ENCODE results near the gene PDCD7.

The PDCD7 gene

DNA sequence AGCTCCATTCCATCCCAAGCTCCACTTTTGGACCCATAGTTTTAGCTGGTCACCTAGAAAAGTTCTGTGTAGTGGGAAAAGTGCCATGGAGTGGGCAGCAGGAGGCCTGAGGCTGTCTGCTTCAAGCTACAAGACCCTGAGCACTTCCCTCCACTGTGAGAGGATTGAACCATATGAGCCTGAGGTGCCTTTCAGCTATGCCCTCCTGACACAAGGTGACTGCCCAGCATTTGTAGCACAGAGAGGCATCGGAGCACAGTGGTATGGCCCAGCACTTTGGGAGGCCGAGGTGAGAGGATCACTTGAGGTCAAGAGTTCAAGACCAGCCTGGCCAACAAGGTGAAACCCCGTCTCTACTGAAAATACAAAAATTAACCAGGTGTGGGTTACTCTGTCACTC lies 61.0 kb downstream of the PDCD7 start:
- no peaks in the 10 kb centered on the region; a peak in 1 of 22 replicates for H4K20me1 ChIP-seq
- H3K36me3 ChIP-seq: no peaks in the 10 kb centered on the region
- H3K4me1 ChIP-seq: peaks cover 30 to 73% (median 69%) of the 10 kb centered on the region in 10 experiments
- H3K4me3 ChIP-seq: no peak overlapping the region; a peak in 1 of 20 replicates
- H3K9me3 ChIP-seq (replicated peaks in 1 of 11): peaks cover 0 to 27% (median 8%) of the 10 kb centered on the region in 11 experiments; a peak in 10 of 22 replicates
- peak overlapping the region in 5 of 11 experiments; percentile 4 to 64 (median 26); a peak in 2 of 22 replicates for H3K27ac ChIP-seq
- peaks cover 5 to 15% (median 10%) of the 10 kb centered on the region in 11 experiments; a peak in 19 of 22 replicates for H3K27me3 ChIP-seq
- TF ChIP-seq Cebpa-rat (IDR thresholded peaks at IDR 0.05): no peak
- H3K4me2 ChIP-seq: peak overlapping the region; percentile 20 to 94 (median 81)
- no peak overlapping the region for H3K9ac ChIP-seq

DNA sequence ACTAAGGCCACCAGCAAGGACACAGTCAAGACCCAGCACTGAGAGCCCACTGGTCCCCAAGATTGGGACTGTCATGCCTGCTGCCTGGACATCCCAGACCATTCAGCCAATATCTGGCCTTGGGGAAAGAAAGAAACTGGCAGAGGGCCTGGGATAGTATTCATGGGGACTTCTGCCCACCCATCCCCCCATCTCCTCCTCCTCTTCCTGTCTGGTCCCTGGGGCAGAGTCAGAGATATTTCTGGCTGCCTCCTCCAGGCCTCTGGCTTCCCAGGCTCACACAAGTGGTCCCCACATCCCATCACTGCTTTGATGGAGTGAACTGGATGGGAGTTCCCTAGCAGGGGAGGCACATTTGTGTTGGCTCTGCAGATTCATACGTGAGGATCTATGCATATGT lies 61.6 kb downstream of the PDCD7 start:
- Histone ChIP-seq H3K36me3 (no peaks in the 10 kb centered on the region), H3K4me2 (peak overlapping the region; percentile 20 to 94 (median 81)), H3K4me3 (peak overlapping the region in 3 of 10 experiments; percentile 2 to 30 (median 11); a peak in 4 of 20 replicates), H3K4me1 (peaks cover 28 to 73% (median 69%) of the 10 kb centered on the region in 10 experiments), H4K20me1 (no peaks in the 10 kb centered on the region; a peak in 1 of 22 replicates), H3K9ac (peak overlapping the region in 7 of 11 experiments; percentile 7 to 49 (median 32); a peak in 8 of 22 replicates), H3K27ac (peak overlapping the region in 7 of 11 experiments; percentile 4 to 64 (median 26); a peak in 9 of 22 replicates), H3K27me3 (peaks cover 10 to 21% (median 15%) of the 10 kb centered on the region in 11 experiments; a peak in 19 of 22 replicates), H3K9me3 (replicated peaks in 1 of 11) (peaks cover 0 to 27% (median 8%) of the 10 kb centered on the region in 11 experiments; a peak in 10 of 22 replicates)
- TF ChIP-seq Cebpa-rat (IDR thresholded peaks at IDR 0.05): no peak

DNA sequence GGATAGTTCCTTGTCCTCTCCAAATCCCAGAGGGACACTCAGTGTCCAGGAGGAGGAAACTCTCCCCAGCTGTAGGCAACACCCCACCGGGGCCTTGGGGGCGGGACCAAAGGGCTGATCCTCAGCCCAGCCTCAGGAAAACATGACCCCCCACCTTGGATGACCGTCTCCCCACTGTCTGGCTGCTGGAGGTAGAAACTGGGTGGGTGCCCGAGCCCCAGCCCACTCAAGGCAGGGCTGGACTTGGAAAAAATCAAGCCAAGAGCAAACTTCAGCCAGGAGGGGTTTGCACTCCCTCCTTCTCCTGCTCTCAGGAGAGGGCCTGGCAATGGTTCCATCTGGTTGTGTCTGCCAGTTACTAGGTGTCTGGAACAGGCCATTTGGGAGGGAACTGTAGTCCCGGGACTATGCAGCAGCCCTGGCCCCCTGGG lies 62.2 kb downstream of the PDCD7 start:
- Histone ChIP-seq H3K9me3 (replicated peaks in 1 of 11) (peaks cover 0 to 27% (median 8%) of the 10 kb centered on the region in 11 experiments; a peak in 10 of 22 replicates), H3K4me2 (peak overlapping the region; percentile 20 to 94 (median 81); a peak in 21 of 22 replicates), H3K9ac (peak overlapping the region in 4 of 11 experiments; percentile 7 to 47 (median 26); a peak in 4 of 22 replicates), H3K4me1 (peaks cover 22 to 73% (median 69%) of the 10 kb centered on the region in 10 experiments), H3K27me3 (peaks cover 10 to 23% (median 16%) of the 10 kb centered on the region in 11 experiments; a peak in 19 of 22 replicates), H3K4me3 (peak overlapping the region in 2 of 10 experiments; percentile 2 to 30; a peak in 2 of 20 replicates), H3K36me3 (no peaks in the 10 kb centered on the region), H4K20me1 (no peaks in the 10 kb centered on the region; a peak in 1 of 22 replicates), H3K27ac (peak overlapping the region in 7 of 11 experiments; percentile 4 to 64 (median 26); a peak in 10 of 22 replicates)
- TF ChIP-seq Cebpa-rat (IDR thresholded peaks at IDR 0.05): no peak

DNA sequence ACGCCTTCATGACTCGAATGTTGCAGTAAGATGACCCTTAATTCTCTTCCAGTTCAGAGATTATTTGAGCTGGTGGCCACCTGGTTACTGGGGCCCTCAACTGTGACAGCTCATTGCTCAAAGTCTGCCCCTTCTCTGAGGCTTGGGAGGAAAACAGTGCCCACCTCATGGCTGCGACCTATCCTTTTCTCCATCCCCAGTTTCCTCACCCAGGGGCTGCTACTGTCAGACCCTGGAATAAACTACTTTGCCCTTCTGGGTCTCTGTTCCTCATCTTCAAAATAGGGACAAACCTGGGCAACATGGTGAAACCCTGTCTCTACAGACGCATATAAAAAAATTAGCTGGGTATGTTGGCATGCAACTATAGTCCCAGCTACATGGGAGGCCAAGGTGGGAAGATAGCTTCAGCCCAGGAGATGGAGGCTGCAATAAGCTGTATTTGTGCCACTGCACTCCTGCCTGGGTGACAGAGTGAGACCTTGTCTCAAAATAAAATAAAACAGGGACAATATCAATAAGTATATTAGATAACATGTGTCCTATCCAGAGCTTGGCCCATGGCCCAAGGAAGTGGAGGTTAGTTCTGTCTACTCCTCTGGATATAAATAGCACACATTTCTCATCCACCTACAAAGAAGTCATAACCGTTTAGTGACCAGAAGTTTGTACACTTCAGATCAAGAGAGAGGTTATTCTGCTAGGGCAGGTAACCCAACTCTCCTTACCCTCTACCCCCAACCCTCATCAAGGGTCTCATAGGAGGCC lies 63.6 kb downstream of the PDCD7 start:
- Histone ChIP-seq H3K36me3 (no peaks in the 10 kb centered on the region), H4K20me1 (no peaks in the 10 kb centered on the region; a peak in 1 of 22 replicates), H3K4me3 (no peak overlapping the region), H3K27me3 (peaks cover 10 to 27% (median 16%) of the 10 kb centered on the region in 11 experiments; a peak in 19 of 22 replicates), H3K27ac (no peak overlapping the region), H3K9me3 (replicated peaks in 1 of 11) (peaks cover 0 to 24% (median 8%) of the 10 kb centered on the region in 11 experiments; a peak in 10 of 22 replicates), H3K4me2 (peak overlapping the region in 8 of 11 experiments; percentile 2 to 94 (median 88); a peak in 16 of 22 replicates), H3K9ac (no peak overlapping the region), H3K4me1 (peaks cover 16 to 81% (median 74%) of the 10 kb centered on the region in 10 experiments)
- no peak for TF ChIP-seq Cebpa-rat (IDR thresholded peaks at IDR 0.05)

DNA sequence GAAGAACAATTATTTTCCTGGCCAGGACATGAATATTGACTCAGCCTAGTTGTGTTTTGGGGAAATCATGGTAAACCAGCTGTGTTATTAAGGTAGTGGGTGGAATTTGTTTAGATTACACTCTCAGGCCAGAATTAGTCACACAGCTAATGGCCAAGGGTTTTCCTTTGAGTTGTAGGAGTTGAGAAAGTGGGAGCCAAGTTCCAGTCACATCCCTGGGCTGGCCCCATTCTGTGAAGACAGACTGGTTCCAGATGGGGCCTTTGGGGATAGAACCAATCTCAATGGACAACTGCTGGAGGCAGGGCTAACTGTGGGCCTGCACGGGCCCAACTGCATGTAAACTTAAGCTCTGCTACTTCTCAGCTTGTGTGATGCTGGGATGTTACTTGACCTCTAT lies 64.4 kb downstream of the PDCD7 start:
- Histone ChIP-seq H4K20me1 (no peaks in the 10 kb centered on the region; a peak in 1 of 22 replicates), H3K4me3 (no peak overlapping the region), H3K27ac (no peak overlapping the region), H3K36me3 (no peaks in the 10 kb centered on the region), H3K9ac (no peak overlapping the region), H3K4me1 (peaks cover 16 to 85% (median 75%) of the 10 kb centered on the region in 10 experiments), H3K4me2 (peak overlapping the region in 8 of 11 experiments; percentile 2 to 94 (median 88); a peak in 10 of 22 replicates), H3K9me3 (replicated peaks in 1 of 11) (peaks cover 0 to 17% (median 7%) of the 10 kb centered on the region in 11 experiments; a peak in 9 of 22 replicates), H3K27me3 (peaks cover 10 to 27% (median 16%) of the 10 kb centered on the region in 11 experiments; a peak in 19 of 22 replicates)
- TF ChIP-seq Cebpa-rat (IDR thresholded peaks at IDR 0.05): no peak

DNA sequence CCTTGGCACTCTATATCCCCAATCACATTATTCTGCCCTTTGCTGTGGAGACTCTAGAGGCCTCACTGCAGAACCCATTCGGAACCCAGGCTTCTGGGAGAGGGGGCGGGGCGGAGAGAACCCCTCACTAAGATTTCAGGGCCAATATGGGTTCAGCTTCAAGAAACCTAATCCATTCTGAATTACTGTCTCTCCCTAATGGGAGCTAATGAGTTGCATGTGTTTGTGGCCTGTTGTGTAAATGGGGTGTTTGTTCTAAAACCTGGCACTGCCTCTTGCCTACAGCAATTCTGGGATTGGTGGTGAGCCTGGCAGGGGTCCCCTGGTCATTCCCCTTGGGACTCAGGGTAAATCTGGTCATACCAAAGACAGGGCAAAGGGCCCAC lies 65.2 kb downstream of the PDCD7 start:
- H3K9me3 ChIP-seq (replicated peaks in 1 of 11): peaks cover 0 to 10% (median 6%) of the 10 kb centered on the region in 11 experiments; a peak in 9 of 22 replicates
- no peak for TF ChIP-seq Cebpa-rat (IDR thresholded peaks at IDR 0.05)
- H3K4me3 ChIP-seq: no peak overlapping the region
- no peak overlapping the region for H3K9ac ChIP-seq
- H3K4me1 ChIP-seq: peaks cover 16 to 85% (median 75%) of the 10 kb centered on the region in 10 experiments
- H3K4me2 ChIP-seq: peak overlapping the region in 9 of 11 experiments; percentile 68 to 94 (median 82); a peak in 15 of 22 replicates
- no peaks in the 10 kb centered on the region; a peak in 1 of 22 replicates for H4K20me1 ChIP-seq
- peaks cover 10 to 27% (median 16%) of the 10 kb centered on the region in 11 experiments; a peak in 19 of 22 replicates for H3K27me3 ChIP-seq
- H3K36me3 ChIP-seq: no peaks in the 10 kb centered on the region
- no peak overlapping the region for H3K27ac ChIP-seq

DNA sequence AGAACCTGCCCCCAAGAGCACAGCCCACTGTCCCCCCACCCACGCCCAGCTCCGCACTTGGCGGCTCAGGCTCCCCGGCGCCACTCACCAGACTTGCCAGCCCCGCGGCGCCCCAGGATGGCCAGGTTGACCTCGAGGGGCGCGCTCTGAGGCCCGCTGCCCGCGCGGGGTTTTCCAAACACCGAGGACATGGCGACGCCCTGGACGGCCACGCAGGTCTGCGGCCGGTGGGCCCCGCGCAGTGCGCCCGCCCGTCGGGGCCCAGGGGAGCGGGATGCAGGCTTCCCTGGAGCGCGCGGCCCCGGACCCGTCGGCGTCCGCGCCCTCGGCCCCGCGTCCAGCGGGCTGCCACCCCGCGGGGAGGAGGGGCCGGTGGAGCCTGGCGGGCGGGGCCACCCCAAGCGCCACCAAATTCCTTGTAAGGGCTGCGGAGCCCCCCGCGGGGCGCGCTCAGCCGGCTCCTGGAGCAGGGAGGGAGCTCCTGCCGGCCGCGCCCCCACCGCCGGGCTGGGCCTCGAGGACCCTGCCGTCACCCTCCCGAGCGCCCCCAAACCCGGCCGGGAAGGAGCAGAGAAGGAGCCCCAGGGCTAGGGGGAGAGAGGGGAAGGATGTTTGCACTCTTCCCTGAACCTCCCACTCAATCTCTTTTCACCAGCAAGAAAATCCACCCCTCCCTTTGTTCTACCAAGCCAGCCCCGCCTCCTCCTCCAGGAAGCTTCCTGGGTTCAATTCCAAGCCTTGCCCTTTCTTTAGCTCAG lies 65.8 kb downstream of the PDCD7 start, which contains the start of gene RASL12:
RASL12 (minus strand) TSS at position 347 of the 758 bp plus-strand sequence; CDS start at position 191, 156 bp downstream.
- TF ChIP-seq Cebpa-rat (IDR thresholded peaks at IDR 0.05): no peak

More for the DNA sequence above, 65.8 kb downstream of the PDCD7 start, which contains the start of gene RASL12:
- peak within 1 kb of the TSS in 3 of 11 experiments; percentile 7 to 32 (median 27); a peak in 4 of 22 replicates for H3K9ac ChIP-seq
- H3K9me3 ChIP-seq (replicated peaks in 1 of 11): peaks cover 0 to 4% (median under 1%) of the 10 kb centered on the region in 11 experiments; a peak in 8 of 22 replicates
- H3K36me3 ChIP-seq: no peaks in the 10 kb centered on the region
- H3K4me3 ChIP-seq: peak within 1 kb of the TSS in 8 of 10 experiments; percentile 30 to 56 (median 33); a peak in 15 of 20 replicates
- peaks cover 16 to 83% (median 74%) of the 10 kb centered on the region in 10 experiments for H3K4me1 ChIP-seq
- H3K27ac ChIP-seq: peak within 1 kb of the TSS in 2 of 11 experiments; percentile 47 to 48; a peak in 6 of 22 replicates
- H3K27me3 ChIP-seq: peaks cover 10 to 27% (median 16%) of the 10 kb centered on the region in 11 experiments; a peak in 19 of 22 replicates
- H3K4me2 ChIP-seq: peak within 1 kb of the TSS; percentile 68 to 94 (median 81)
- no peaks in the 10 kb centered on the region; a peak in 1 of 22 replicates for H4K20me1 ChIP-seq

Data from BLaER1 treated with 17β-estradiol and CSF1 and Interleukin-3, amounts not matched to agents 10 nM and 100 nM (cell line).